K562 (cell line): ENCODE results near the gene SPRN. TPM values are rescaled to one million over a fixed set of nuclear protein-coding genes. Genes with fewer than 3 reads are reported as not detected.

ENCODE experiments used
- CUX1 ChIP-seq: fragments of 200-800 bp; sonication (Bioruptor generic); IDR thresholded peaks from 2 replicates; pipeline ENCODE4 v1.6.1; 2016; ENCODE audit warnings: missing genetic modification characterization, missing compliant biosample characterization
- DIDO1 ChIP-seq: fragments of 450-650 bp; IDR thresholded peaks from 2 replicates; pipeline ENCODE4 v1.6.1; 2016; ENCODE audit warnings: low read depth, missing biosample characterization, missing genetic modification characterization
- HCFC1 ChIP-seq: IDR thresholded peaks from 2 replicates; pipeline ENCODE4 v1.6.1; 2012; ENCODE audit warnings: low read depth, low read length, improper control_type of control experiment
- HMGN3 ChIP-seq: IDR thresholded peaks from 2 replicates; pipeline ENCODE4 v1.6.1; 2011; ENCODE audit warnings: borderline replicate concordance, low read depth, mild to moderate bottlenecking, mixed read lengths, low read length; ENCODE audit not compliant: insufficient read length; ENCODE audit errors: extremely low read depth
- HMGXB4 ChIP-seq: sonication (generic); formaldehyde crosslinking; IDR thresholded peaks from 2 replicates; pipeline ENCODE4 v1.8.1; 2023; ENCODE audit warnings: mild to moderate bottlenecking, missing genetic modification reagents
- NRF1 ChIP-seq, 2 experiments: fragments of 450-650 bp; IDR thresholded peaks in 1 of 2; conservative IDR thresholded peaks in 1 of 2; 2 replicates each; pipeline ENCODE4 v1.6.1; 2014; ENCODE audit warnings: mild to moderate bottlenecking in 2 of 2
- SP1 ChIP-seq: sonication (generic); formaldehyde crosslinking; IDR thresholded peaks from 2 replicates; pipeline ENCODE4 v1.8.1; 2022; ENCODE audit warnings: mild to moderate bottlenecking, missing genetic modification reagents
- STAG1 ChIP-seq: sonication (generic); formaldehyde crosslinking; IDR thresholded peaks from 2 replicates; pipeline ENCODE4 v1.5.0; 2020; ENCODE audit warnings: missing genetic modification reagents, borderline replicate concordance
- SUPT5H ChIP-seq: fragments of 450-650 bp; IDR thresholded peaks from 2 replicates; pipeline ENCODE4 v1.6.1; 2016
- TAF1 ChIP-seq: IDR thresholded peaks from 2 replicates; pipeline ENCODE4 v1.6.1; 2011; ENCODE audit warnings: mild to moderate bottlenecking, low read length, moderate library complexity; ENCODE audit not compliant: insufficient read depth, control insufficient read depth, severe bottlenecking; ENCODE audit errors: extremely low read depth
- TFAP4 ChIP-seq: sonication (generic); formaldehyde crosslinking; IDR thresholded peaks from 2 replicates; pipeline ENCODE4 v1.8.0; 2022; ENCODE audit warnings: missing genetic modification reagents, mild to moderate bottlenecking, moderate library complexity, borderline replicate concordance
- ZBTB17 ChIP-seq: fragments of 450-650 bp; formaldehyde crosslinking; IDR thresholded peaks from 2 replicates; pipeline ENCODE4 v1.4.0; 2020; ENCODE audit warnings: mild to moderate bottlenecking
- ZHX1 ChIP-seq: fragments of 150-350 bp; conservative IDR thresholded peaks from 2 replicates; pipeline ENCODE4 v1.6.1; 2014; ENCODE audit warnings: low read length
- ZNF212 ChIP-seq: fragments of 450-650 bp; formaldehyde crosslinking; IDR thresholded peaks from 2 replicates; pipeline ENCODE4 v1.4.0; 2020; ENCODE audit warnings: mild to moderate bottlenecking
- ZNF444 ChIP-seq: fragments of 250-450 bp; sonication (Bioruptor Pico); IDR thresholded peaks from 2 replicates; pipeline ENCODE4 v1.4.0; 2020; ENCODE audit warnings: mild to moderate bottlenecking, moderate library complexity
- ZNF57 ChIP-seq: fragments of 450-650 bp; formaldehyde crosslinking; IDR thresholded peaks from 2 replicates; pipeline ENCODE4 v1.4.0; 2020; ENCODE audit warnings: mild to moderate bottlenecking, moderate library complexity
- polyA plus RNA-seq, 8 experiments: library from polyadenylated mRNA; depleted of rRNA in 4 of 8; stranded (reverse) in 5 of 8; unstranded in 3 of 8; fragments of >200 nt; fragmentation: Nextera tagmentation in 2 of 8; fragmentation: Illumina TruSeq in 1 of 8; extraction: Ambion mirVana in 2 of 8; extraction: Trizol in 1 of 8; gene quantifications; 2 replicates each; pipeline versions ENCODE4 v1.2.1 to v1.2.3, GENCODE V29; 2011 to 2014; ENCODE audit warnings: inconsistent platforms in 1 of 8, missing spikeins in 1 of 8
- total RNA-seq, 7 experiments: library from RNA; depleted of rRNA in 6 of 7; stranded (reverse); fragments of >200 nt in 6 of 7; fragmentation: Illumina TruSeq in 2 of 7; extraction: Trizol in 2 of 7; gene quantifications; 2 replicates each; pipeline versions ENCODE4 v1.2.1 to v1.2.3, GENCODE V29; 2011 to 2021; ENCODE audit warnings: low replicate concordance in 1 of 7

Gene SPRN
- total and polyA plus RNA-seq, 9 of the 15 experiments (the other 6 are each of a cell fraction or from before 2014, with no cell fraction given): 0.04 TPM; not detected in 8

- TF ChIP-seq NRF1 (conservative IDR thresholded peaks at IDR 0.05 in 1 of 2, IDR thresholded peaks at IDR 0.05 in 1 of 2) (peak in 1 of 2 experiments; percentile 44; a peak in 1 of 4 replicates), SUPT5H (peak; percentile 77), TFAP4 (CRISPR knock-in tag) (peak; percentile 60; the same call in 1 of the 2 replicates), HCFC1 (0 out of 2 replicates have a peak, but pooled peaks have one; percentile 13), STAG1 (CRISPR knock-in tag) (no peak), HMGXB4 (no peak), SP1 (CRISPR knock-in tag) (0 out of 2 replicates have a peak, but pooled peaks have one; percentile 32), HMGN3 (no peak), ZBTB17 (CRISPR knock-in tag) (peak; percentile 83), ZNF212 (CRISPR knock-in tag) (no peak), CUX1 (CRISPR knock-in tag) (no peak), ZNF444 (CRISPR knock-in tag) (no peak), TAF1 (peak; percentile 48), ZNF57 (CRISPR knock-in tag) (no peak), DIDO1 (tag) (no peak), ZHX1 (peak; percentile 94)
Measured at GRCh38 chr10:133373174-133374090, 51.0 kb downstream of the SPRN start, which contains the start of gene ECHS1 (continued).
